ENCODE results near the gene MYO5B.

The MYO5B gene

DNA sequence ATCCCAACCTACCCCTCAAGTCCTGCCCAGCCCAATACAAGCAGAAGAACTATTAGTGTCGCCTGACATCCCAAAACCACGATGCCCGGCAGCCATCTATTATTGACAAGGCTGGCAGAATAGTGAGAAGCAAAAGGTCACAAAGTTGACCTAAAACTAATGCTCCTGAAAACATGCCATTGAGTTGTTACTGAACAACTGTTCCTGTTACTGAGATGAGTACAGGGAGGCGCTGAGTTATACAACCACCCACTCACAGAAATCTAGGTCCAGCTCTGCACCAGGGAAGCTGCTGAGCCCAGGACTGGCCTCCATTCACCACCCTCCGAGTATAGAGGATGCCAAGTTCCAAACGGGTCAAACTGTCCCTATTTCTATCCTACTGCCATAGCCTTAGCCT, 201.6 kb downstream of the MYO5B start:
- TF ChIP-seq, protein P1, sequence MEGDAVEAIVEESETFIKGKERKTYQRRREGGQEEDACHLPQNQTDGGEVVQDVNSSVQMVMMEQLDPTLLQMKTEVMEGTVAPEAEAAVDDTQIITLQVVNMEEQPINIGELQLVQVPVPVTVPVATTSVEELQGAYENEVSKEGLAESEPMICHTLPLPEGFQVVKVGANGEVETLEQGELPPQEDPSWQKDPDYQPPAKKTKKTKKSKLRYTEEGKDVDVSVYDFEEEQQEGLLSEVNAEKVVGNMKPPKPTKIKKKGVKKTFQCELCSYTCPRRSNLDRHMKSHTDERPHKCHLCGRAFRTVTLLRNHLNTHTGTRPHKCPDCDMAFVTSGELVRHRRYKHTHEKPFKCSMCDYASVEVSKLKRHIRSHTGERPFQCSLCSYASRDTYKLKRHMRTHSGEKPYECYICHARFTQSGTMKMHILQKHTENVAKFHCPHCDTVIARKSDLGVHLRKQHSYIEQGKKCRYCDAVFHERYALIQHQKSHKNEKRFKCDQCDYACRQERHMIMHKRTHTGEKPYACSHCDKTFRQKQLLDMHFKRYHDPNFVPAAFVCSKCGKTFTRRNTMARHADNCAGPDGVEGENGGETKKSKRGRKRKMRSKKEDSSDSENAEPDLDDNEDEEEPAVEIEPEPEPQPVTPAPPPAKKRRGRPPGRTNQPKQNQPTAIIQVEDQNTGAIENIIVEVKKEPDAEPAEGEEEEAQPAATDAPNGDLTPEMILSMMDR (IDR thresholded peaks at IDR 0.05; ENCODE audit: low read depth, low read length, missing control alignments) = no peak
- H3K27me3 ChIP-seq (replicated peaks) = no peaks in the 10 kb centered on the region
- no peak overlapping the region for H3K4me3 ChIP-seq (ENCODE audit: low read depth, low read length)
- H3K36me3 ChIP-seq (replicated peaks) = no peaks in the 10 kb centered on the region
- H3K27ac ChIP-seq = no peak overlapping the region
- in situ Hi-C loops (cut with HindIII; ENCODE audit: low pct_ligation_motif_present, low sequenced_read_pairs) = no loop called here
- DNase-seq = no peak

DNA sequence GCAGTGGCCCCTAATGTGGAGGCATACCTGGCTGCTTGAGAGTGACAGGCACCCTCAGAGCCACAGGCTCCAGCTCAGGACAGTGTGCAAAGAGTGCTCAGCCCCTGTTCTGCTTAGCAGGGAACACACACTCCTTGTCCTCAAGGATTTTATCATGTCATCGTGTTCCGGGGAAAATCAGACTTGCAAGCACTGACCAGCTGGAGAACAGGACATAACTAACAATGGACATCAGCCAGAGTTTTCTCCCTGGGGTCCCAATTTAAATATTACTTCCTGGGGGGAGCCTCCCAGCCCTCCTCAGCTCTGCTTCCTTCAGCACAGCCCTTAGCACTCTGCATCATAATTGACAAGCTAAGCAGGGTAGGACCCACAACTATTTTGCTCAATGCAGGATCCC, 206.2 kb downstream of the MYO5B start:
- TF ChIP-seq, protein P1 (IDR thresholded peaks at IDR 0.05; ENCODE audit: low read depth, low read length, missing control alignments) = no peak
- in situ Hi-C loops (cut with HindIII; ENCODE audit: low pct_ligation_motif_present, low sequenced_read_pairs) = no loop called here
- Histone ChIP-seq H3K4me3 (ENCODE audit: low read depth, low read length) (no peak overlapping the region), H3K27ac (no peak overlapping the region), H3K36me3 (replicated peaks) (no peaks in the 10 kb centered on the region), H3K27me3 (replicated peaks) (no peaks in the 10 kb centered on the region)
- DNase-seq = no peak

DNA sequence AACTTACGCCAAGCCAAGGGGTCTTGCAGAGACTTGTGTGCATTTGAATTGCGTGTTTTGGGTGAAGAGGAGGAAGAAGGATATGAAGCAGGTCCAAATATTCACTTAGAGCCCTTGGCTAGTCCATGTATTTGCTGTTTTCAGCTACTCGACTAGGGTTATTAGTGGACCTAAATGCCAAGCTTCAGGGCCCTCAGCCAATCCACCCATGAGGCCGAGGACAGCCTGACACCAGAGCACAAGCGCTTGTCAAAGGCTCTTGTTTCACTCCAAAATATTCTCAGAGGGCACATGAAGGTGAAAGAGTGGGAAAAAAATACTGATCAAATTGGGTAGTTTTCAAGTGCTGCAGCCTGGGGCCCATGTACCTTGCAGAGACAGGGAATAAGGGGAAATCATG, 206.8 kb downstream of the MYO5B start:
- Histone ChIP-seq H3K27ac (no peak overlapping the region), H3K27me3 (replicated peaks) (no peaks in the 10 kb centered on the region), H3K4me3 (ENCODE audit: low read depth, low read length) (no peak overlapping the region), H3K36me3 (replicated peaks) (no peaks in the 10 kb centered on the region)
- TF ChIP-seq, protein P1 (IDR thresholded peaks at IDR 0.05; ENCODE audit: low read depth, low read length, missing control alignments) = no peak
- no peak for DNase-seq
- in situ Hi-C loops (cut with HindIII; ENCODE audit: low pct_ligation_motif_present, low sequenced_read_pairs) = no loop called here

DNA sequence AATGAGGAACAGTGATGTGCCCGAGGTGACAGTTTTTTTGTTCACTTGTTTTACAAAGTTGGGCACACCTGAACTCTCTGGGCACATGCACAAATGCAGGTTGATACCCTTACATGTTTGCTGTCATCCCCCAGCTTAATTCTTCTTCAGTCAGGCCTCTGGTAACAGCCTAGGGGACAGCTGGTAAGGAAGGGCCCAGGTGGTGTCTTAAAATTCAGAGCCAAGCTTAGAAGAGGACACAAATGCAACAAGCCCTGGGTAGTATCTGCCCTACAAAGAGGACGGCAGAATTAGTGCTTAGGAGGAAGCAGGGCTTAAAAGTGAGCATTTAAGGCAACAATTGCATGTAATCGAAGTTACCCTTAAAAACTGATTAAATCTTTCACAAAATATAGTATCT, 209.7 kb downstream of the MYO5B start:
- TF ChIP-seq, protein P1 (IDR thresholded peaks at IDR 0.05; ENCODE audit: low read depth, low read length, missing control alignments) = no peak
- in situ Hi-C loops (cut with HindIII; ENCODE audit: low pct_ligation_motif_present, low sequenced_read_pairs) = no loop called here
- no peak overlapping the region for H3K4me3 ChIP-seq (ENCODE audit: low read depth, low read length)
- no peaks in the 10 kb centered on the region for H3K27me3 ChIP-seq (replicated peaks)
- H3K27ac ChIP-seq = no peak overlapping the region
- DNase-seq = no peak
- no peaks in the 10 kb centered on the region for H3K36me3 ChIP-seq (replicated peaks)

DNA sequence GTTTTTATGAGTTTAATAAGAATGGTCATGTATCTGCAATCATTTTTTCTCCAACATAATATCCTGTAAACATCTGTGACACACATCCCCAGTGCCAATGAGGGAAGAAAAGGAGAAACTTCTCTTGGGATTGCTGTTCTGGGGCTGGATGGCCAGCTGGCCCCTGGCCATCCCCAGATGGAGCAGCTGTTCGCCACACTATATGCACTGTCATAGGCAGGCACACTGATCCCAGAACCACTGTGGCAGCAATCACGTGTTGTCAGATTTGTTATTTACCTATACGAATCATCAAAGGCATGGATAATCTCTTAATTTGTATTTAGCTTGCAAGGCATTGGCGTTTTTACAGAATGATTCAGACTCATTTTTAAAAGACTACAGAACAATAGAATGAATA, 214.1 kb downstream of the MYO5B start:
- no peaks in the 10 kb centered on the region for H3K36me3 ChIP-seq (replicated peaks)
- H3K27ac ChIP-seq = no peak overlapping the region
- no peaks in the 10 kb centered on the region for H3K27me3 ChIP-seq (replicated peaks)
- DNase-seq = no peak
- in situ Hi-C loops (cut with HindIII; ENCODE audit: low pct_ligation_motif_present, low sequenced_read_pairs) = no loop called here
- H3K4me3 ChIP-seq (ENCODE audit: low read depth, low read length) = no peak overlapping the region
- TF ChIP-seq, protein P1 (IDR thresholded peaks at IDR 0.05; ENCODE audit: low read depth, low read length, missing control alignments) = no peak

DNA sequence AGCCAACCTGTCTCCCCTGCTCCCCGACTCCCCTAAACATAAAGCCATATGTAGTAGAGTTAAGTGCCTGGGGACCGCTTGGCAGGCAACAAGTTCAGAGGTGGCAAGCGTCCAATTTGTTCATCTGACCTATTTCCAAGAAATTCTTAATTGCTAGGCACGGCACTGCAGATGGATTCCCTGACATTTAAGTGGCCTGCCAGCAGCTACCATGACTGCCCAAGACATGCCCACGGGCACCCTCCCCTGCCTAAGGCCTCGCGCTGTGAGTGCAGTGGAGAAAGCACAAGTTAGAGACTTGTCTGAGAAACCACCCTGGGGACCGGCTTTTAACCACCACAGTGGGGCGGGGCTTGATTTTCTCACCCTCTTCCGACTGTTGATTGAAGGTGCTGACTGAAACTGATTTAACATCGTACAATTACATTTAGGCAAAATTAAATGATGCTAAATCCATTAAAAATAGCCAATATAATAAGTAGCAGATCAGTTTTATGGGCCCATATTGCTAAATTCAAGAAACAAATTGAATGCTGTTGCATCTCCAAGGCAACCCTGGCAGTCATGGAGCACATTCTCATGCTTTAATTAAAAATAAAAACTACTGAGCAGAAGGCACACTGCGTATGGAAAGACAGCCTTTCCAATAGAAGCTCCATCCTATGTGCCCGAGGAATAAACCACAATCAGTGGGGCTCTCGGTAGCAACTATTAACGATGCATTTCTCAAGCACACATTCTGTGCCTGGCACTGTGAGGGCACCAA, 218.0 kb downstream of the MYO5B start:
- in situ Hi-C loops (cut with HindIII; ENCODE audit: low pct_ligation_motif_present, low sequenced_read_pairs) = no loop called here
- TF ChIP-seq, protein P1 (IDR thresholded peaks at IDR 0.05; ENCODE audit: low read depth, low read length, missing control alignments) = no peak
- DNase-seq = no peak

More for the DNA sequence above, 218.0 kb downstream of the MYO5B start:
- Histone ChIP-seq H3K36me3 (replicated peaks) (no peaks in the 10 kb centered on the region), H3K27ac (no peak overlapping the region), H3K4me3 (ENCODE audit: low read depth, low read length) (no peak overlapping the region), H3K27me3 (replicated peaks) (no peaks in the 10 kb centered on the region)
